Measurements from ENCODE around the gene CDC42. TPM values are rescaled to one million over a fixed set of nuclear protein-coding genes. Genes with fewer than 3 reads are reported as not detected.
A peak's percentile ranks its signal among the peaks of the same experiment; 100 is the strongest.

Gene CDC42
- total RNA-seq, 1 experiment from 2014 or later, result 550 TPM

DNA sequence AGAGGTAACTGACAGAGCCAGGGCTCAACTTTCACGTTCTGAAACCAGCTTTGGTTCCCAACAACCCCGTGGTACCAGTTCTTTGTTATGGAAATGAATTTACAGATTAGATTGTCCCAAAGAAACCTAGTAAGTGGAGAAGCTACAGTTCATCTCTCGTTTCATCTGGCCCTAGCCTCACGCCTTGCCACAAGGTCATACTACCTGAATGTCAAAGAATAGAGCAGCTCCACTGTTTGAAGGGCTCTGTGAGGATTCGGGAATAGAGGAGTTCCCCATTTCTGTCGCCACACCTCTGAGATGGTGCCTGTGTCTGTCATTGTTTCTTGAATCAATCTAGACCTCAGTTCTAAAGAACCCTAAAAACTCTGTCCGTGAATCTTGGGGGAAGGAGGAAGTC lies 15.0 kb upstream of the CDC42 start:
- DNase-seq (ENCODE audit: low read depth), result no peak

DNA sequence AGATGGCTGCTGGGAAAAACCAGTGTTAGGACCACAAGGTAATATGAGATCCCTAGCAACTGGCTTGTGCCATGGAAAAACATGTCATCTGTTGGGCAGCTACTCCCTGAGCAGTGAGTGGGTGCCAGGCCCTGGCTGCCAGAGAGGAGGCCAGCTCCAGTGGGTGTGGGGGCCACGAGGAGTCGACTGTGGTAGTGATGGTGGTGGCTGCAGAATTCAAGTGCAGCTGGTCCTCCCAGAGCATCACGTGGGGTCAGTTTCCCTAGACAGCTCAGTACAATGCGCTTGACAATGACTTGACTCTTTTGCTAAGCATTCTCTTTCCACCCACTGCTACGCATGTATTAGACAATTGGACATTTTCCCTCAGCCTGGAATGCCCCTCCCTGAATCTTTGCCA lies 14.5 kb upstream of the CDC42 start:
- peak; percentile 29 for DNase-seq (ENCODE audit: low read depth)

DNA sequence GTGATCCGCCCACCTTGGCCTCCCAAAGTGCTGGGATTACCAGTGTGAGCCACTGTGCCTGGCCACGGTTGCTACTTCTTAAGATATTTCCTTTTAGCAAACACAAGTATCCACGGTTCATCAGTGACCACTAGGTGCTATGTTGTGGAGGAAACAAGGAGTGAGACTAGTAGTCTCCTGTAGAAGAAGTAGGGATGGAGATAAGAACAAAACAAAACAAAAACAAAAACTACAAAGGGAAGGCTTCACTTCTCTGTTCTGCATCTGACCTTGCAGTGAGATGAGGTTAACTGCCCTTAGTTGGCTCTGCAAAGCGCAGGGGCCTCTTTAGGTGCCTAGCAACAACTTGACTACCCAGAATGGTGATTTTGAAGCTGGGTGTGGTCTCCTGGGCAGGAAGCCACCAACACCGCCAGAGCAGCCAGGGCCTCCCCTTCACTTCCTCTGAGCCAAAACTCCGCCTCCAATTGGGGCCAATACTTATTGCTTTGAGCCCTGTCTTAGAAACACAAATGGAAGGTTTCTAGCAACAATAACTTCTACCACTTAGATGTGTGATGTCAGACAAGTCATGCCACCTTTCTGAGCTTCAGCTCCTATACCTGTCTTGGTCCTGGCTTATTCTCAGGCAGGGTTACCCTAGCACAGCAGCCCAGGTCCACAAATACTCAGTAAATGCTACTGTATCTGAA lies 12.8 kb upstream of the CDC42 start:
- peak; percentile 73 for DNase-seq (ENCODE audit: low read depth)

DNA sequence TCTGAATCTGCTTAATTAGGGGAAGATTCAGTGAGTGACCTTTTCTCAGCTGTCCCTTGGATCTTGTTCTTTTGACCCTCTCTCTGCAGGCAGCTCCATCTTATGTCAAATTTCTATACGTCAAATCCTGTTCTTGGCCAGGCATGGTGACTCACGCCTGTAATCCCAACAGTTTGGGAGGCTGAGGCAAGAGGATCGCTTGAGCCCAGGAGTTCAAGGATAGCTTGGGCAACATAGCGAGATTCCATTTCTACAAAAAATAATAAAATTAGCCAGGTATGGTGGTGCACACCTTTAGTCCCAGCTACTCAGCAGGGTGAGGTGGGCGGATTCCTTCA lies 12.3 kb upstream of the CDC42 start:
- no peak for DNase-seq (ENCODE audit: low read depth)

DNA sequence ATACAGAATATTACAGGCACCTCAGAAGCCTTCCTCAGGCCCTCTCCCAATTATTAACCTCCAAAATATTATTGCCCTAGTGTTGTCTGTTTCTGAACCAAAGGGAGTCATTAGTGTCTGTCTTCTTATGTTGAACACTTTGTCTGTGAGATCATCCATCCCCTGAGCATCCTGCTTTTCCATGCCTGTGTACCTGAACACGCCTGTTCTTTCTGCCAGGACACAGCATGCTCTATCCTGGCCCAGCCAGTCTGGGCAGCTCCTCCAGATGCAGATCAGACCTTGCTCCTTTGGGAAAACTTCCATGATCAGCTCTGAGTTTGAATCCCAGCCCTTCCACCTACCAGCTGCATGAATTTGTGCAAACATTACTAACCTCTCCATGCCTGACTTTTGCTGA lies 11.0 kb upstream of the CDC42 start:
- no peak for DNase-seq (ENCODE audit: low read depth)

GRCh38 chr1:22043198-22043769 lies 9.2 kb upstream of the CDC42 start:
- DNase-seq (ENCODE audit: low read depth), result no peak

DNA sequence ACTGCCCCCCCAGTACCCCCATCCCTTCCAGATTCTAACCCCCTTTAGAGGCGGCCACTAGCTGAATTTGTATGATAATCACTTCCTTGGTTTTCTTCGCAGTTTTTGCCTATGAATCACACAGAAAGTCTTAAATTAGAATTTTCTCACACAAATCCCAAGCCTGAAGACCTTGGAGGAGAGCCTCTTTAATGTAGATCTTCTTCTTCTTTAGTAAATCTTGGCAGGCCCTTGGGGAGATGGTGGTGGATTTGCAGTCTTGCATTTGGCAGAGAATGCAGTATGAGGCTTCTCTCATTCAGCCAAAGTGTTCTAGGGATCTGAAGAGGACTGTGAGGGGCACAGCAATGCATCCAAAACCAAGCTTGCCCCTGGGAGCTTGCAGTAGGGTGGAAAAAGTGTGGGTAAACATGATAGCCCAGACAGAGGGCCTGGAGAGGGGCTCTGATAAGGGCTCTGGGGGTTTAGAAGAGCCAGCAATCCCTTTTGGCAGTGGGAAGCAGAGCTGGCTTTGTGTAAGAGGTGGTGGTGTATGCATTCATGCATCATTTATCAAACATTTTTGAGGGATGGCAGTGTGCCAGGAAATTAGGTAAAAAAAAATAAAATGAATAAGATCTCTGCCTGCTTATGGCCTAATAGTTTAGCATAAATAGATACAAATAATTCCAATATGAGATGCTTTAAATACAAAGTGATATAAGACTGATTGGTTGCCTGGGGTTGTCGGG lies 7.7 kb upstream of the CDC42 start:
- DNase-seq (ENCODE audit: low read depth), result peak; percentile 87

DNA sequence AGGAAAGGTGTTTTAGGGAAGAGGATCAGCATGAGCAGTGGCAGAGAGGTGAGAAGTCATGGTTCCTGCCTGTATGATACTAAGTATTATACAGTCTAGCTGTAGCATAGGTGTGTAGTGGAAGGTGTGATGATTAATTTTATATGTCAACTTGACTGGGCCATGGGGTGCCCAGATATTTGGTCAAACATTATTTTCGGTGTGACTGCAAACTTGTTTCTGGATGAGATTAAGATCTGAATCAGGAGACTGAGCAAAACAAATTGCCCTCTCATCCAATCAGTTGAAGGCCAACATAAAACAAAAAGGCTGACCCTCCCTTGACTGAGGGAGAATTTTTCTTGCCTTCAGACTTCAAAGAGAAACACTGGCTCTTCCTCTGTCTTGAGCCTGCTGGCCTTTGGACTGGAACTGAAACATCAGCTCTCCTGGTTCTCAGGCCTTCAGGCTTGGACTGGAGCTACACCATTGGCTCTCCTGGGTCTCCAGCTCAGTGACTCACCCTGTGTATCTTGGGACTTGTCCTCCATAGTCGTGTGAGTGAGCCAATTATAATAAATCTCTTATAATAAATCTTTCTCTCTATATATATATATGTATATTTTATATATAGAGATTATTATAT lies 6.8 kb upstream of the CDC42 start:
- peak; percentile 68 for DNase-seq (ENCODE audit: low read depth)

DNA sequence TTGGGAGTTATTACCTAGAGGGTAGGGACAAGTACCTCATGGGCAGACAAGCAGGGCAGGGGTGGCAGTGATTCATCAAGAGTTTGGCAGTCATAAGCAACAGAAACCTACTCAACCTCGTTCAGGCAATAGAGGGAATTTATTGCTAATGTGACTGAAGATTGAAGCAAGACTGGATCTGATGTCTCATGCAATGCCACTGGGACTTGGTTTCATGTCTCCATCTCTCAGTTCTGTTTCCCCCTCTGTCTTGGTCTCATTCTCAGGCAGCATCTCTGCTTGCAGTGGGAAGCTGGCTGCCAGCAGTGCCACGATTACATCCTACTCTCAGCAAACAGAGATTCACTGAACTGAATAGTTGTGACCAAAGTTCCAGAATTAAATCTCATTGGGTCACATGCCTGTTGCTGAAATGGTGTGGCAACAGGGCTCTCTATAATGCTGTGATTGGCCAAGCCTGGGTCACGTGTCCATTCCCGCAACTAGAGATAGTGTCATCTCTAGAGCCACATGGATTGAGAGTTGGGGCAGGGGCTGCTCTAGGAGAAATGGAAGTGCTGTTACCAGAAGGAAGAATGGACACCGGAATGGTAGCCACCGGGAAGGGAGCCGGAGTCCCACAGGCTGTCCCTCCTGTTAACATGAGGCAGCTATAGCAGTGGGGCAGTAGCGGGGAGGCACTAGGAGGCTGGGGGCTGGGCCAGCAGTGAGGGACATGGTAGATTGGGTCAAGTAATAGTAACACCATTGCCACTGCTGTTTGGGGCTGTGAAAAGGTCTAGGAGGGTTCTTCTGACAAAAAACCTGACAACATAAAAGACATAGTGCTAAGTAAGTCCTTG lies 3.9 kb upstream of the CDC42 start:
- DNase-seq (ENCODE audit: low read depth), result peak; percentile 73

- no peak for DNase-seq (ENCODE audit: low read depth)
Observed at GRCh38 chr1:22050330-22050729, 2.2 kb upstream of the CDC42 start.

- no peak for DNase-seq (ENCODE audit: low read depth)
Observed at GRCh38 chr1:22051607-22052114, 848 bp upstream of the CDC42 start.

DNA sequence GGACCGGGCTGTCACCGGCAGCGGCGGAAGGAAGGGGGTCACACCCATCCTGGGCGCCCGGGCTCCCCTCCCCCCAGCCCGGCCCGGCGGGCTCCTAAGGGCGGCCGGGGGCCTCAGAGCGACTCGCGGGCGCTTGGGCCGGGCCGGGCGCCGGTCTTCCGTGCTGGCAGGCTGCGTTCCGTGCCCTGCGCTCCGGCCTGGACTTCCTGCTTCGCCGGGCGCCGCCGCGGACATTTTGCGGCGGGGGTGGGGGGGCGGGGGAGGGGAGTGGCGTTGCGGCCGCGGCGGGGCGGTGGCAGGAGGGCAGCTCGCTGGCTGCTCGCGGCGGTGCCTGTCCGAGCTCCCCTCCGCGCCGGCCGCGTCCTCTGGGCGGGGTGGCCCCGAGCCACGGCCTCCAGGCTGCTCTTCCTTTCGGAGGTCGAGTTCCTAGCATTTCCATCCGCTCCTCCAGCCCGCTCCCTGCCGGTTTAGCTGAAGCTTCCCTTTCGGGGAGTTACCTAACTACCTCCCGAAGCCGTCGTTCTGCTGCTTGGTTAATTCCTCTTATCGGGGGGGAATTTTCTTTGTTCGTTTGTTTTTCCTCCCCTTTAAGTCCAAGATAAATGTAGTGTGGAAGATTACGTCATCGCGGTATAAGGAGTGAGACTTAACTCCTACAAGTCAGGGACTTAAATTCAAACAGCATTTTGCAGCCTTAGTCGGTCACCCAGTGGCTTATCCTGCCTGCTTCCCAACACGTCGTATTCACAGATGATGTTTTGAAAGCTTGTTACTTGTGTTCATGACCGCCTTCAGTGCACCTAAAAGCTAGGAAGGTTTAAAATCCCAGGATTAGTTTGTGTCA lies 730 bp downstream of the CDC42 start:
- DNase-seq (ENCODE audit: low read depth), result peak; percentile 76

GRCh38 chr1:22053861-22054770 lies 1.6 kb downstream of the CDC42 start:
- no peak for DNase-seq (ENCODE audit: low read depth)

DNA sequence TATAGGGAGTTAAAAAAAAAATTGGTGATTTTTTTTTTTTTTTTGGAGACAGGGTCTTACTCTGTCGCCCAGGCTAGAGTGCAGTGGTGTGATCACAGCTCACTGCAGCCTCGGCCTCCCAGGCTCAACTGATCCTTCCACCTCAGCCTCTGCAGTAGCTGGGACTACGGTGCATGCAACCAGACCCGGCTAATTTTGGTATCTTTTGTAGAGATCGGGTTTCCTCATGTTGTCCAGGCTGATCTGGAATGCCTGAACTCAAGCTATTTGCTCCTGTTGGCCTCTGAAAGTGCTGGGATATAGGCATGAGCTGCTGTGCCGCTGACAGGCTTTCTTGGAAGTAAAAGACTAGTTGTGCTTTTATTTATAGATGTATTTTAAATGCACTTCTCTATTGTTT lies 3.0 kb downstream of the CDC42 start:
- no peak for DNase-seq (ENCODE audit: low read depth)

DNA sequence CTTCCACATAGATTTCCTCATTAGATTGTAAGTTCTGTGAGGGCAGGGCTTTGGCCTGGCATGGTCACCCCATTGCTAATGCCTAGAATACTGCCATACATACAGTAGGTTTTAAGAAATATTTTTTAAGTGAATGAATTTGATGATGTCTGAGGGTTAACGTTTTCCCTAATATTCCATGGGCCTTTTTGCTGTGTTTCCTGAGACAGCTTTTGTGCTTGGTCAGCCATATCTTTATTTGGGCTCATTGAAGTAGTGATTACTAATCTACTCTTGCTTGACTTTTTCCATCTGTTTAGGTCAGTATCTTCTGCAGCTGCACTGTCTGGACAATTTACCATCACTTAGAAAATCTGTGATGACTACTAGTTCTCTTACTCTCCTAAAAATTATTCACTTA lies 3.5 kb downstream of the CDC42 start:
- DNase-seq (ENCODE audit: low read depth), result no peak

DNA sequence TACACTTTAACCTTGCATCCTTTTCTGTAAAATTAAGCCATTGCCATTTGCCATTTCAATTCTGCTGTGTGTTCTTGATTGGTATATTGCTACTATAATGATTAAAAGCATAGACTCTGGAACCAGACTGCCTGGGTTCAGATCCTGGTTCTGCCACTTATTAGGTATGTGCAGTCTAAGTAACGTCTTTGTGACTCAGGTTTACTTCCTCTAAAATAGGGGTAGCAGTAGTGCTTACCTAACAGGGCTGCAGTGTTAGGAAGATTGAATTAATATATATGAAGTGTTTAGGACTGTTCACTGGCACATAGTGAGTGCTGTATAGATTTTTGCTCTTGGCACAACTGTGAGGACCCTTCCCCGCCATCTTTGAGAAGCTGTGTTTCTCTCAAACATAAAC lies 4.4 kb downstream of the CDC42 start:
- no peak for DNase-seq (ENCODE audit: low read depth)

DNA sequence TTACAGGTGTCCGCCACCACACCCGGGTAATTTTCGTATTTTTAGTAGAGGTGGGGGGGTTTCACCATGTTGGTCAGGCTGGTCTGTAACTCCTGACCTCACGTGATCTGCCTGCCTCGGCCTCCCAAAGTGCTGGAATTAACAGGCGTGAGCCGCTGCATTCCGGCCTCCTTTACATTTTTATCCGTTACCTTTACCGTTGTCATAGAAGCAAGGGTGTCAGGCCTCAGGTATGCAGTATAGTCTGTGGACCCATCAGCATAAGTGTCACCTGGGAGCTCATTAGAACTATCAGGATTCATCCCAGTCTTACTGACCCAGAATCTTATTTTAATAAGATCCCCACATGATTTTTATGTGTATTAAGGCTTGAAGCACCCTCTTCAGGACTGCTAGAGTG lies 5.4 kb downstream of the CDC42 start:
- no peak for DNase-seq (ENCODE audit: low read depth)

DNA sequence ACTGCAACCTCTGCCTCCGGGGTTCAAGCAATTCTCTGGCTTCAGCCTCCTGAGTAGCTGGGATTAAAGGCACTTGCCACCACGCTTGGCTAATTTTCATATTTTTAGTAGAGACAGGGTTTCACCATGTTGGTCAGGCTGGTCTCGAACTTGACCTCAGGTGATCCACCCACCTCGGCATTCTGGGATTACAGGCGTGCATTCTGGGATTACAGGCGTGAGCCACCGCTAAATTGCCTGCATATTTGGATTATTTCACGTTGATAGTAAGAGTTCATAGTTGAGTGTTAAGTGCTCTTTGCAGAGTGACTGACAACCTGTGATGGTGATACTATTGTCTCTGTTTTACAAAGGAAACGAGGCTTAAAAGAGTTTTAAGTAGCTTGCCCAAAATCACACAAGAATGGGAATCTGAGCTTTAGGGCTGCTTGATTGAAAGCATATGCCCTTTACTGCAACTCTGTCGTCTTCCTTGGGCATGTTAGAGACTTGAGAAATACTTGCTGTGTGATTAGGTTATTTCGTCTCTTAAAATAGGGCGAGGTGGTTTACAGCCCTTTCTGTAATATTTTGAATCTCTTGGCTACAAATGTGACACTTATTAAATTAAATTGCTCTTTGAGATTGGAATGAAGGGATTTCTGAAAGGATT lies 12.4 kb downstream of the CDC42 start:
- DNase-seq (ENCODE audit: low read depth), result no peak

GRCh38 chr1:22071511-22071910 lies 19.0 kb downstream of the CDC42 start:
- no peak for DNase-seq (ENCODE audit: low read depth)
